HG03460 (cell line): ENCODE results near the gene MAPKBP1.

Experiments used
- ATAC-seq: cut with Tn5 transposase; IDR thresholded peaks from one replicate; pipeline ENCODE4 v1.9.1; 2021; ENCODE audit not compliant: unreplicated experiment

Gene MAPKBP1

GRCh38 chr15:41866872-41867579, 92.7 kb downstream of the MAPKBP1 start:
- no peak for ATAC-seq

GRCh38 chr15:41868321-41868720, 94.0 kb downstream of the MAPKBP1 start:
- no peak for ATAC-seq

GRCh38 chr15:41869770-41870688, 95.7 kb downstream of the MAPKBP1 start:
- no peak for ATAC-seq

- ATAC-seq, result no peak
Measured at GRCh38 chr15:41870689-41871081, 96.4 kb downstream of the MAPKBP1 start.

- no peak for ATAC-seq
Measured at GRCh38 chr15:41871175-41871905, 97.1 kb downstream of the MAPKBP1 start.

- no peak for ATAC-seq
Measured at GRCh38 chr15:41872166-41872747, 98.0 kb downstream of the MAPKBP1 start.

GRCh38 chr15:41873711-41874110, 99.4 kb downstream of the MAPKBP1 start:
- no peak for ATAC-seq

- ATAC-seq, result no peak
Measured at GRCh38 chr15:41874736-41875135, 100.5 kb downstream of the MAPKBP1 start.

GRCh38 chr15:41876007-41876406, 101.7 kb downstream of the MAPKBP1 start:
- ATAC-seq, result no peak

GRCh38 chr15:41876689-41877088, 102.4 kb downstream of the MAPKBP1 start:
- no peak for ATAC-seq
